Astrocyte of the cerebellum (primary cell): ENCODE results near the gene RPS4Y1.
"Not testable (repeated sequence)": the region's sequence is repeated elsewhere in the genome, so short reads cannot be mapped to it uniquely, and the experiment has no call there.

Experiments used
- DNase-seq: peaks from one replicate; pipeline ENCODE4 v3.0.0-alpha.2; 2011; ENCODE audit warnings: low read depth
- H3K4me3 ChIP-seq: 2 replicates; pipeline ENCODE4 v1.5.1; 2011; ENCODE audit warnings: mild to moderate bottlenecking, low read depth, low read length, moderate library complexity
- in situ Hi-C: cut with HindIII; loops from 2 replicates; pipeline ENCODE4 v1.10.0; 2017; ENCODE audit warnings: low sequenced_read_pairs
- TF ChIP-seq, protein P1 (sequence below): IDR thresholded peaks from 2 replicates; pipeline ENCODE4 v1.5.1; 2012; ENCODE audit warnings: low read length, low read depth, moderate library complexity, mild to moderate bottlenecking; ENCODE audit errors: missing control alignments

RPS4Y1 gene

GRCh38 chrY:2867469-2867868 lies 26.1 kb downstream of the RPS4Y1 start:
- no peak for DNase-seq
- no peak overlapping the region for H3K4me3 ChIP-seq
- TF ChIP-seq, protein P1, sequence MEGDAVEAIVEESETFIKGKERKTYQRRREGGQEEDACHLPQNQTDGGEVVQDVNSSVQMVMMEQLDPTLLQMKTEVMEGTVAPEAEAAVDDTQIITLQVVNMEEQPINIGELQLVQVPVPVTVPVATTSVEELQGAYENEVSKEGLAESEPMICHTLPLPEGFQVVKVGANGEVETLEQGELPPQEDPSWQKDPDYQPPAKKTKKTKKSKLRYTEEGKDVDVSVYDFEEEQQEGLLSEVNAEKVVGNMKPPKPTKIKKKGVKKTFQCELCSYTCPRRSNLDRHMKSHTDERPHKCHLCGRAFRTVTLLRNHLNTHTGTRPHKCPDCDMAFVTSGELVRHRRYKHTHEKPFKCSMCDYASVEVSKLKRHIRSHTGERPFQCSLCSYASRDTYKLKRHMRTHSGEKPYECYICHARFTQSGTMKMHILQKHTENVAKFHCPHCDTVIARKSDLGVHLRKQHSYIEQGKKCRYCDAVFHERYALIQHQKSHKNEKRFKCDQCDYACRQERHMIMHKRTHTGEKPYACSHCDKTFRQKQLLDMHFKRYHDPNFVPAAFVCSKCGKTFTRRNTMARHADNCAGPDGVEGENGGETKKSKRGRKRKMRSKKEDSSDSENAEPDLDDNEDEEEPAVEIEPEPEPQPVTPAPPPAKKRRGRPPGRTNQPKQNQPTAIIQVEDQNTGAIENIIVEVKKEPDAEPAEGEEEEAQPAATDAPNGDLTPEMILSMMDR = no peak
- in situ Hi-C loops = no loop called here

DNA sequence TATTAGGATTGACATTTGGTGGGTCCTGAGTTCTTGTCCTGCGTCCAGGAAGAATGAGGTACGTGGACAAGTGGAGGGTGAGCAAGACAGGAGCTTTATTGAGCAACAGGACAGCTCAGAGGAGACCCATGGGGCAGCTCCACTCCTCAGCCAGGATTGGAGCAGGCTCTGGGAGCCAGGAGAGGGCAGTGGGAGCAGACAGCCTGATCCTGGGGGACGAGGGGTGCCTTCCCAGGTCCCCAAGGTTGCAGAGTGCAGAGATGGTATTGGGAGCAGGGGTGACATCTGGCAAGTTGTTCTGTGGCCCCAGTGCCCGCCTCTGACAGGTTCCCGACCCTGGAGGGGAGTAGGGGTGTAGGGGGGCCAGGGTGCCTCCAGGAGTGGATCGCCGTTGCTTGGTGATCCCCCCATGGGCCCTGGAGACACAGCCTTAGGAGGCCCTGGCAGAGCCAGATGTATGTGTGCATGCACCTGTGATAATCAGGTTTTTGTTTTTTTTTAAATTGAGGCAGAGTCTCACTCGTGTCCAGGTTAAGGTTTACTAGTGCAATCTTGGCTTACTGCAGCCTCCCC lies 26.7 kb downstream of the RPS4Y1 start:
- no peak overlapping the region for H3K4me3 ChIP-seq
- TF ChIP-seq, protein P1 = no peak
- in situ Hi-C loops = no loop called here
- DNase-seq = no peak

DNA sequence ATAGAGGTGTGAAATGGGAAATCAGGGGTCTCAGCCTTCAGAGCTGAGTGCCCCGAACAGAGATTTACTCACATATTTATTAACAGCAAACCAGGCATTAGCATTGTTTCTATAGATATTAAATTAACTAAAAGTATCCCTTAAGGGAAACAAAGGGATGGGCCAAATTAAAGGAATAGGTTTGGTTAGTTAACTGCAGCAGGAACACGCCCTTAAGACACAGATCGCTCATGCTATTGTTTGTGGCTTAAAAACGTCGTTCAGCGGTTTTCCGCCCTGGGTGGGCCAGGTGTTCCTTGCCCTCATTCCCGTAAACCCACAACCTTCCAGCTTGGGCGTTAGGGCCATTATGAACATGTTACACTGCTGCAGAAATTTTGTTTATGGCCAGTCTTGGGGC lies 30.8 kb downstream of the RPS4Y1 start:
- in situ Hi-C loops, DNase-seq, H3K4me3 ChIP-seq: not testable (repeated sequence)

DNA sequence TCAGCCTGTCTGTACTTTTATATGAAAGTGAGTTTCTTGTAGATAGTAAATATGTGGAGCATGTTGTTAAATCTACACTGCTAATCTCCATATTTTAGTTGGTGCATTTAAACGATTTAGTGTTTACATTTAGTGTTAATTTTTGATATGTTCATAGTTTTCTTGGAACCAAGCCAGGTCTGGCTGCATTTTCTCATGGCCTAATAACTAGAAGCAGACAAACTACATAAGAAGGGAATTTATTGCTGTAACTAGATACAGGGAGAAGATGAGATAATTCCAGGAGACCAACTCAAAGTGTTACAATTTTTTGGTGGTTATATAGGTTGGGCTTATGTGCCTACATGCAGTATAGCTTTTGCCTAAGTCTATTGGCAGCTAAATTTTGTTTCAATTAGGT lies 32.8 kb downstream of the RPS4Y1 start:
- in situ Hi-C loops = no loop called here
- DNase-seq = no peak
- H3K4me3 ChIP-seq = no peak overlapping the region
- TF ChIP-seq, protein P1 = no peak

GRCh38 chrY:2883561-2883960 lies 42.2 kb downstream of the RPS4Y1 start:
- in situ Hi-C loops = no loop called here
- TF ChIP-seq, protein P1 = no peak
- H3K4me3 ChIP-seq = no peak overlapping the region
- DNase-seq = no peak

GRCh38 chrY:2885880-2886279 lies 44.5 kb downstream of the RPS4Y1 start:
- DNase-seq = no peak
- no peak overlapping the region for H3K4me3 ChIP-seq
- in situ Hi-C loops = no loop called here
- TF ChIP-seq, protein P1 = no peak

GRCh38 chrY:2887386-2887785 lies 46.0 kb downstream of the RPS4Y1 start:
- no peak overlapping the region for H3K4me3 ChIP-seq
- TF ChIP-seq, protein P1 = no peak
- no peak for DNase-seq
- in situ Hi-C loops = no loop called here
